GM12891 (cell line): ENCODE results near the gene CFD. TPM values are rescaled to one million over a fixed set of nuclear protein-coding genes. Genes with fewer than 3 reads are reported as not detected.

ENCODE experiments used
- DNase-seq: peaks from one replicate; pipeline ENCODE4 v3.0.0; 2011; ENCODE audit warnings: low spot score; ENCODE audit not compliant: insufficient read length
- FAIRE-seq: peaks from 2 replicates; lab custom pipeline; 2011; peaks lifted over from hg19 to GRCh38; lab: Jason Lieb, UNC
- PAX5 ChIP-seq: IDR thresholded peaks from 2 replicates; pipeline ENCODE4 v1.6.1; 2011; ENCODE audit warnings: low read length, moderate library complexity, mild to moderate bottlenecking; ENCODE audit not compliant: insufficient read depth, severe bottlenecking
- POLR2A ChIP-seq: IDR thresholded peaks from 2 replicates; pipeline ENCODE4 v1.6.1; 2011; ENCODE audit warnings: low read depth, low read length, control low read depth
- POLR2AphosphoS5 ChIP-seq: IDR thresholded peaks from 2 replicates; pipeline ENCODE4 v1.6.1; 2011; ENCODE audit warnings: low read depth, low read length, control low read depth
- POU2F2 ChIP-seq: IDR thresholded peaks from 2 replicates; pipeline ENCODE4 v1.6.1; 2011; ENCODE audit warnings: low read depth, mild to moderate bottlenecking, control low read depth, low read length, moderate library complexity
- SPI1 ChIP-seq: IDR thresholded peaks from 2 replicates; pipeline ENCODE4 v1.6.1; 2011; ENCODE audit warnings: low read depth, low read length, control low read depth
- TAF1 ChIP-seq: IDR thresholded peaks from 2 replicates; pipeline ENCODE4 v1.6.1; 2011; ENCODE audit warnings: low read depth, low read length, control low read depth
- polyA plus RNA-seq: library from polyadenylated mRNA; unstranded; fragments of >200 nt; gene quantifications from one replicate; pipeline ENCODE4 v1.2.1, GENCODE V29; 2012; ENCODE audit warnings: low read depth, missing spikeins, inconsistent platforms; ENCODE audit not compliant: missing spikeins

The CFD gene
- polyA plus RNA-seq = 0.27 TPM

GRCh38 chr19:858868-859843 is at the start of gene CFD:
Gene CFD (plus strand): TSS chr19:859664. CDS start chr19:859690, 26 bp downstream.
- FAIRE-seq (no peak), DNase-seq (no peak)
- TF ChIP-seq SPI1 (no peak), POLR2AphosphoS5 (no peak), POLR2A (no peak), PAX5 (no peak), POU2F2 (no peak), TAF1 (no peak)

GRCh38 chr19:810077-810855 is 49.2 kb upstream of the CFD start:
- TF ChIP-seq POLR2AphosphoS5 (peak; percentile 44; the same call in 1 of the 2 replicates), PAX5 (no peak)
- FAIRE-seq (no peak), DNase-seq (no peak)

DNA sequence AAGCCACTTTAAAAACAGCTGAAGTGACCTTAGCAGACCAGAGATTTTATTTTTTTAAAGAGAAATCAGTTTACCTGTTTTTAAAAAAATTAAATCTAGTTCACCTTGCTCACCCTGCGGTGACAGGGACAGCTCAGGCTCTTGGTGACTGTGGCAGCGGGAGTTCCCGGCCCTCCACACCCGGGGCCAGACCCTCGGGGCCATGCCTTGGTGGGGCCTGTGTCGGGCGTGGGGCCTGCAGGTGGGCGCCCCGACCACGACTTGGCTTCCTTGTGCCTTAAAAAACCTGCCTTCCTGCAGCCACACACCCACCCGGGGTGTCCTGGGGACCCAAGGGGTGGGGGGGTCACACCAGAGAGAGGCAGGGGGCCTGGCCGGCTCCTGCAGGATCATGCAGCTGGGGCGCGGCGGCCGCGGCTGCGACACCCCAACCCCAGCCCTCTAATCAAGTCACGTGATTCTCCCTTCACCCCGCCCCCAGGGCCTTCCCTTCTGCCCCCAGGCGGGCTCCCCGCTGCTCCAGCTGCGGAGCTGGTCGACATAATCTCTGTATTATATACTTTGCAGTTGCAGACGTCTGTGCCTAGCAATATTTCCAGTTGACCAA is 48.5 kb upstream of the CFD start:
- no peak for FAIRE-seq
- peak; percentile 25 for DNase-seq
- TF ChIP-seq POLR2A = 0 out of 2 replicates have a peak, but pooled peaks have one; percentile 10
- TF ChIP-seq TAF1 = no peak
- TF ChIP-seq POLR2AphosphoS5 = peak; percentile 45; the same call in 1 of the 2 replicates
- no peak for TF ChIP-seq PAX5

- TF ChIP-seq TAF1 = no peak
- no peak for TF ChIP-seq POLR2AphosphoS5
- TF ChIP-seq POLR2A = no peak
- FAIRE-seq = no peak
- peak; percentile 25 for DNase-seq
Observed at GRCh38 chr19:811506-812048, 47.9 kb upstream of the CFD start.

- FAIRE-seq (no peak), DNase-seq (peak; percentile 31)
- 0 out of 2 replicates have a peak, but pooled peaks have one; percentile 6 for TF ChIP-seq SPI1
- TF ChIP-seq POLR2A = peak; percentile 40; the same call in 1 of the 2 replicates
- TF ChIP-seq PAX5 = no peak
Observed at GRCh38 chr19:812049-812746, 47.3 kb upstream of the CFD start.

DNA sequence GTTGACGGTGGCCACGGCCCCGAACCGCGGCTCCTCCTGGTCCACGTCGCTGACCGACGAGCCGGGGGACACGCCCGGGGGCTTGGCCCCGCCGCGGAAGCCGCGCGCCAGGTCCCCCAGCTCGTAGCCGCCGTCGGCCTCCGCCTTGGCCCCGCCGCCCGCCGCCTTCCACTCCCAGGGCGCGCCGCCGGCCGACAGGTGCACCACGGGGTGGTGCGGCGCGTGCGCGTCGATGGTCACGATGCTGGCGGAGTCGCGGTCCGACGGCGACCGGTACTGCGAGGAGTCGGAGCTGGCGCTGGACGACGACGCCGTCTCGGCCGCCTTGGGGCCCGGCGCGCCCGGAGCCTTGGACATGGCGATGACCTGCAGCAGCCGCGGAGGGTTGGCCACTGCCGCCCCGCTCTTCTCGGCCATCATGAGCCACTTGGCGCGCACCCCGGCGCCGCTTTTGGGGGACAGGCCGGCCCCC is 46.7 kb upstream of the CFD start:
- FAIRE-seq = no peak
- peak; percentile 19 for DNase-seq

GRCh38 chr19:813219-814151 is 46.0 kb upstream of the CFD start:
- no peak for TF ChIP-seq TAF1
- TF ChIP-seq SPI1 = no peak
- no peak for TF ChIP-seq POU2F2
- no peak; the same call in none of the 2 replicates for TF ChIP-seq POLR2AphosphoS5
- TF ChIP-seq POLR2A = no peak; the same call in 1 of the 2 replicates
- no peak for TF ChIP-seq PAX5
- DNase-seq (peak; percentile 32), FAIRE-seq (no peak)

More for the DNA sequence above, 46.7 kb upstream of the CFD start:
- TF ChIP-seq PAX5 = no peak
- peak; percentile 30; the same call in 1 of the 2 replicates for TF ChIP-seq POLR2A
- no peak for TF ChIP-seq TAF1
- TF ChIP-seq SPI1 = no peak

- TF ChIP-seq SPI1 = no peak
- 0 out of 2 replicates have a peak, but pooled peaks have one; percentile 8 for TF ChIP-seq POU2F2
- TF ChIP-seq PAX5 = no peak
- peak; percentile 95 for TF ChIP-seq POLR2AphosphoS5
- TF ChIP-seq TAF1 = peak; percentile 37; the same call in 1 of the 2 replicates
- peak; percentile 52; the same call in 1 of the 2 replicates for TF ChIP-seq POLR2A
- DNase-seq (peak; percentile 47), FAIRE-seq (no peak)
Observed at GRCh38 chr19:814152-815078, 45.0 kb upstream of the CFD start.
